ENCODE data around the gene SASS6. TPM values are rescaled to one million over a fixed set of nuclear protein-coding genes. Genes with fewer than 3 reads are reported as not detected.

The SASS6 gene
- total RNA-seq, 4 donors from 2014 or later: 0.84 to 2.7 (median 1.8) TPM

- H3K4me3 ChIP-seq (ENCODE audit: low read depth, poor library complexity, severe bottlenecking): no peak overlapping the region
- intact Hi-C loops (cut with DNase I; ENCODE audit: low total_unique reads): no loop called here
- 91 to 97% methylated on average over 3 of the region's 3 CpGs for WGBS, 2 donors
These were observed 12.4 kb upstream of the SASS6 start for GRCh38 chr1:100145116-100145515.

GRCh38 chr1:100142343-100142742, 9.6 kb upstream of the SASS6 start:
- intact Hi-C loops (cut with DNase I; ENCODE audit: low total_unique reads): no loop called here
- 83 to 88% methylated on average over 3 of the region's 3 CpGs for WGBS, 2 donors

More at GRCh38 chr1:100145116-100145515, 12.4 kb upstream of the SASS6 start:
- TF ChIP-seq CTCF (IDR thresholded peaks at IDR 0.05): no peak
- TF ChIP-seq POLR2A (IDR thresholded peaks at IDR 0.05): no peak
- DNase-seq (ENCODE audit: low spot score in 2 of 2): no peak

GRCh38 chr1:100141192-100141591, 8.5 kb upstream of the SASS6 start:
- no peak overlapping the region for H3K4me3 ChIP-seq (ENCODE audit: low read depth, poor library complexity, severe bottlenecking)
- TF ChIP-seq POLR2A (IDR thresholded peaks at IDR 0.05) (no peak), CTCF (IDR thresholded peaks at IDR 0.05) (no peak)
- WGBS, 2 donors: 93 to 95% methylated on average over 4 of the region's 4 CpGs
- DNase-seq (ENCODE audit: low spot score in 2 of 2): no peak
- intact Hi-C loops (cut with DNase I; ENCODE audit: low total_unique reads): no loop called here

More at GRCh38 chr1:100142343-100142742, 9.6 kb upstream of the SASS6 start:
- DNase-seq (ENCODE audit: low spot score in 2 of 2): no peak
- H3K4me3 ChIP-seq (ENCODE audit: low read depth, poor library complexity, severe bottlenecking): no peak overlapping the region
- TF ChIP-seq POLR2A (IDR thresholded peaks at IDR 0.05) (no peak), CTCF (IDR thresholded peaks at IDR 0.05) (no peak)

GRCh38 chr1:100137602-100138001, 4.9 kb upstream of the SASS6 start:
- intact Hi-C loops (cut with DNase I; ENCODE audit: low total_unique reads): no loop called here
- no peak for DNase-seq (ENCODE audit: low spot score in 2 of 2)
- WGBS, 2 donors: 95 to 96% methylated on average over 2 of the region's 2 CpGs
- no peak overlapping the region for H3K4me3 ChIP-seq (ENCODE audit: low read depth, poor library complexity, severe bottlenecking)
- TF ChIP-seq POLR2A (IDR thresholded peaks at IDR 0.05): no peak
- TF ChIP-seq CTCF (IDR thresholded peaks at IDR 0.05): no peak

GRCh38 chr1:100134872-100135271, 2.1 kb upstream of the SASS6 start:
- no peak for DNase-seq (ENCODE audit: low spot score in 2 of 2)
- intact Hi-C loops (cut with DNase I; ENCODE audit: low total_unique reads): no loop called here
- WGBS, 2 donors: 54 to 56% methylated on average over 3 of the region's 3 CpGs
- no peak overlapping the region for H3K4me3 ChIP-seq (ENCODE audit: low read depth, poor library complexity, severe bottlenecking)
- TF ChIP-seq CTCF (IDR thresholded peaks at IDR 0.05) (no peak), POLR2A (IDR thresholded peaks at IDR 0.05) (no peak)

GRCh38 chr1:100131623-100132022, 1.1 kb downstream of the SASS6 start:
- no peak overlapping the region for H3K4me3 ChIP-seq (ENCODE audit: low read depth, poor library complexity, severe bottlenecking)

More at GRCh38 chr1:100131623-100132022, 1.1 kb downstream of the SASS6 start:
- intact Hi-C loops (cut with DNase I; ENCODE audit: low total_unique reads): no loop called here
- TF ChIP-seq CTCF (IDR thresholded peaks at IDR 0.05) (no peak), POLR2A (IDR thresholded peaks at IDR 0.05) (no peak)
- DNase-seq (ENCODE audit: low spot score in 2 of 2): no peak
- WGBS, 2 donors: 72 to 75% methylated on average over 8 of the region's 8 CpGs

All from lower leg skin (tissue), 4 donors.